C4-2B (cell line): ENCODE results near the gene ZNF609.

Experiments
- H3K27ac ChIP-seq: fragments of 450-650 bp; 2 replicates; pipeline ENCODE4 v1.5.1; 2017
- ZFX ChIP-seq: fragments of 450-650 bp; IDR thresholded peaks from 2 replicates; pipeline ENCODE4 v1.6.1; 2017
- TF ChIP-seq, protein P1 (sequence below): fragments of 450-650 bp; conservative IDR thresholded peaks from 2 replicates; pipeline ENCODE4 v1.5.1; 2017; ENCODE audit warnings: mild to moderate bottlenecking

Gene ZNF609

GRCh38 chr15:64618138-64618537 lies 157.8 kb downstream of the ZNF609 start:
- H3K27ac ChIP-seq, result no peak overlapping the region

GRCh38 chr15:64618540-64618939 lies 158.2 kb downstream of the ZNF609 start:
- TF ChIP-seq, protein P1, sequence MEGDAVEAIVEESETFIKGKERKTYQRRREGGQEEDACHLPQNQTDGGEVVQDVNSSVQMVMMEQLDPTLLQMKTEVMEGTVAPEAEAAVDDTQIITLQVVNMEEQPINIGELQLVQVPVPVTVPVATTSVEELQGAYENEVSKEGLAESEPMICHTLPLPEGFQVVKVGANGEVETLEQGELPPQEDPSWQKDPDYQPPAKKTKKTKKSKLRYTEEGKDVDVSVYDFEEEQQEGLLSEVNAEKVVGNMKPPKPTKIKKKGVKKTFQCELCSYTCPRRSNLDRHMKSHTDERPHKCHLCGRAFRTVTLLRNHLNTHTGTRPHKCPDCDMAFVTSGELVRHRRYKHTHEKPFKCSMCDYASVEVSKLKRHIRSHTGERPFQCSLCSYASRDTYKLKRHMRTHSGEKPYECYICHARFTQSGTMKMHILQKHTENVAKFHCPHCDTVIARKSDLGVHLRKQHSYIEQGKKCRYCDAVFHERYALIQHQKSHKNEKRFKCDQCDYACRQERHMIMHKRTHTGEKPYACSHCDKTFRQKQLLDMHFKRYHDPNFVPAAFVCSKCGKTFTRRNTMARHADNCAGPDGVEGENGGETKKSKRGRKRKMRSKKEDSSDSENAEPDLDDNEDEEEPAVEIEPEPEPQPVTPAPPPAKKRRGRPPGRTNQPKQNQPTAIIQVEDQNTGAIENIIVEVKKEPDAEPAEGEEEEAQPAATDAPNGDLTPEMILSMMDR, result no peak
- no peak for TF ChIP-seq ZFX
- H3K27ac ChIP-seq, result no peak overlapping the region

More at GRCh38 chr15:64618138-64618537, 157.8 kb downstream of the ZNF609 start:
- no peak for TF ChIP-seq ZFX
- TF ChIP-seq, protein P1, result no peak

- no peak overlapping the region for H3K27ac ChIP-seq
- TF ChIP-seq, protein P1, result no peak
- TF ChIP-seq ZFX, result no peak
These were observed 159.8 kb downstream of the ZNF609 start for GRCh38 chr15:64619880-64620839.

GRCh38 chr15:64621056-64621455 lies 160.7 kb downstream of the ZNF609 start:
- TF ChIP-seq, protein P1, result no peak
- TF ChIP-seq ZFX, result no peak
- H3K27ac ChIP-seq, result no peak overlapping the region

DNA sequence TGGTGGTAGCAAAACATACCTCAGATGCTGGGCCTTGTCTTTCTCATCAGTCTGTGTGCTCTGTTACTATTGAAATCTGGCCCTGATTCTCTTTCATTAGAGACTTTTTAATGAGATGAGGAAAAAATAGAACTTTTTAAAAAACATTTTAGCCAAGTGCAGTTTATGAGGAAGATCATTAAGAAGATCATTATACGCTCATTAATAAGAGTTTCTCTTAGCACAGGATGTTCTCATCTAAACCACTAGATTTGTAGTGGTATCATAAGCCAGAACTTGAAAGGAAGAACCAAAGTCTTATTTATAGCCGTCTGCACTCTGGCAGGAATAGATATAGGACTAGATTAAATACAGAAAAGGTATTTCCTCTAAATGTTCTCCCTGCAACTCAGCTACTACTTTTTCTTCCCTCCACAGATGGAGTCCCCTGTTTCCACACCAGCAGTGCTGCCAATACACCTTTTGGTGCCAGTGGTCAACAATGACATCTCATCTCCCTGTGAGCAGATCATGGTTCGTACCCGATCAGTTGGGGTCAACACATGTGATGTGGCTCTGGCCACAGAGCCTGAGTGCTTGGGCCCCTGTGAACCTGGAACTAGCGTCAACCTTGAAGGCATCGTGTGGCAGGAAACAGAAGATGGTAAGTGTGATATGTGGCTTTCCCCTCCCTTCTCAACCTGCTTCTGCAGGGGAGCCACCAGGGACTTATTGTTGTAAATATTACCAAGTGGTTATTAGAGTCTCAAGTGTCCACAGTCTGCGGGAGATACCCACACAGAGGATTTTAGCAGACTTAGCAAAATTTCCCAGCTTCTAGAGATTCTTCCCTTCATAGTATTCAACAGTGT lies 162.3 kb downstream of the ZNF609 start:
- no peak overlapping the region for H3K27ac ChIP-seq
- TF ChIP-seq, protein P1, result no peak
- TF ChIP-seq ZFX, result no peak

- no peak overlapping the region for H3K27ac ChIP-seq
- TF ChIP-seq, protein P1, result no peak
- TF ChIP-seq ZFX, result no peak
These were observed 163.1 kb downstream of the ZNF609 start for GRCh38 chr15:64623347-64623996.
